Stimulated activated naive CD4-positive, alpha-beta T cell (primary cell): Measurements from ENCODE around the gene LRRC74A.
"Not testable (repeated sequence)": the region's sequence is repeated elsewhere in the genome, so short reads cannot be mapped to it uniquely, and the experiment has no call there.

Source experiments
- DNase-seq, 6 experiments: peaks; one replicate each; lab custom pipeline; 2025; lab: John Stamatoyannopoulos, UW

The LRRC74A gene

GRCh38 chr14:76891391-76891790 lies 65.2 kb downstream of the LRRC74A start:
- DNase-seq: no peak

DNA sequence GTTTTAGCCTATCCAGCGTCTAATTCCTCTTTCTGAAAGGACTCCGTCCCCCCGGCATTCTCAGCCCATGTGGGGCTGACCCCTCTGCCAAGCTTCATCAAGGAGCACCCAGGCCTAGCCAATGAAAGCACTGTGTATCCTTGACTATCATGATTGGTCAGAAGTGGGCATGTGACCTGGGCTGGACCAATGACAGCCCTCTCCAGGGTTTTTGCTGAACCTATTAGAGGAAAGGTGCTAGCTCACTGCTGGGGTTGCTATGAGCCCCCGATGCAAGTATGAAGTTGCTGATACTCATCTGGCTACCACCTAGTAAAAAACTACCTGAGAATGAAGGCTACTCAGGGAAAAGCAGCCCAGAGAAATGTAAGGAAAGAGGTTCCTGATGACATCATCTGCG lies 68.1 kb downstream of the LRRC74A start:
- DNase-seq: no peak

DNA sequence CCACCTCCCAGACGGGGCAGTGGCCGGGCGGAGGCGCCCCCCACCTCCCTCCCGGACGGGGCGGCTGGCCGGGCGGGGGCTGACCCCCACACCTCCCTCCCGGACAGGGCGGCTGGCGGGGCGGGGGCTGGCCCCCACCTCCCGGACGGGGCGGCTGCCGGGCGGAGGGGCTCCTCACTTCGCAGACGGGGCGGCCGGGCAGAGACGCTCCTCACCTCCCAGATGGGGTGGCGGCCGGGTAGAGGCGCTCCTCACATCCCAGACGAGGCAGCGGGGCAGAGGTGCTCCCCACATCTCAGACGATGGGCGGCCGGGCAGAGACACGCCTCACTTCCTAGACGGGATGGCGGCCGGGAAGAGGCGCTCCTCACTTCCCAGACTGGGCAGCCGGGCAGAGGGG lies 71.8 kb downstream of the LRRC74A start:
- not testable (repeated sequence) for DNase-seq

DNA sequence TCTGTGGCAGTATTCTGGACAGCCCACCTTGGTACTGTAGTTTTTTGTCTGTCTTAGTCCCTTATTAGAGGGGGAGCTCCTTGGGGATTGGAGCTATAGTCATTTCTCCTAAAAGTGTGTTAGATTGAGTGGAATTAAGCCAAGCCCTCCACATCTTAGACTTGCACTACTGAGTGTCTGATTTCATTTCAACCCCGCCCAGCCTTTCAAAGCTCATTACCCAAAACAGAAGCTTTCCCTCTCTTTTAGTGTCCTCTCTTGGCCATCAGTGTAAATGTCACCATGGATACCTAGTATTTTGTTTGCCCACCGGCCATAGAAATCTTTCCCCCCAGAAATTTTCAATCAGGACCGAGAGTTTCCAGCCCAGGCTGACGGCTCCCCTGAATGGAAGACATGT lies 74.5 kb downstream of the LRRC74A start:
- no peak for DNase-seq

DNA sequence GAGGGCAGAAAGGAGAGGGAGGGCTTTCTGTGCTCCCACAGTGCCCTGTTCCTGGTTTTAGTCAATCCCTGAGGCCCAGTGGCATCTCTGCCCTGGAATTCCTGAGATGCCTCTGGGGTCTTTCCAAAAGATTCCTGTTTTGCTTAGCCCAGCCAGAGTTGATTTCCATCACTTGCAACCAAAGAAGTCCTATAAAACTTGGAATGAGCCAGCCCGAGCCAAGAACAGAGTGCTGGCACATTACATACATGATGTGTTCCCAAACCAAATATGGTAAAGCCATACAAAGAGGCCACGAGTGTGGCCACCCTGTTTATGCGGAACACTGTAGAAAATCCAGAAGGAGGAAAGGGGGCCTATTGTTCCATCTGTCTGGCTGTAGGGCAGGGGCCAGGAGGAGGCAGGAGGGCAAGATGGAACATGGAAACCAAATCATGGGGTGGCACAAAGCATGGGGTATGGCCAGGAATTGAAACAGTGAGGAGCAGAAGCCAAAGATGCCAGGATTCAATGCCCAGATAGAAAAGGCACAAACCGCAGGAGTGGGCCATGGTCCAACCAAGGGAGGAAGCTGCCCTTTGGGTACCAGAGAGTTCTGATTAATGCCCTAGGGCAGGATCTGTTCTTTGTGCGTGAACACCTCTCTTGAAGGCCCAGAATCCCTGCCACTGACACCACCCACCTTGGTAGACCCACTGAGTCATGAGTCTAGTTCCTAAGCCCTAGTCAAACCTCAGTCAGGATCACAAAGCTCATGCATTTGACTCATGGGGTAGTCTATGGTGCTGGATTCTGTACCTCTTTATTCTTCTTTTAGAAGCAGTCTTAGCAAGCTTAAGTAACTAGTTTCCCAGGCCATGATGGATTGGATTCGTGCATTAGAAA lies 75.2 kb downstream of the LRRC74A start:
- DNase-seq: no peak

- DNase-seq: no peak
These were observed 76.4 kb downstream of the LRRC74A start for GRCh38 chr14:76902591-76902990.

DNA sequence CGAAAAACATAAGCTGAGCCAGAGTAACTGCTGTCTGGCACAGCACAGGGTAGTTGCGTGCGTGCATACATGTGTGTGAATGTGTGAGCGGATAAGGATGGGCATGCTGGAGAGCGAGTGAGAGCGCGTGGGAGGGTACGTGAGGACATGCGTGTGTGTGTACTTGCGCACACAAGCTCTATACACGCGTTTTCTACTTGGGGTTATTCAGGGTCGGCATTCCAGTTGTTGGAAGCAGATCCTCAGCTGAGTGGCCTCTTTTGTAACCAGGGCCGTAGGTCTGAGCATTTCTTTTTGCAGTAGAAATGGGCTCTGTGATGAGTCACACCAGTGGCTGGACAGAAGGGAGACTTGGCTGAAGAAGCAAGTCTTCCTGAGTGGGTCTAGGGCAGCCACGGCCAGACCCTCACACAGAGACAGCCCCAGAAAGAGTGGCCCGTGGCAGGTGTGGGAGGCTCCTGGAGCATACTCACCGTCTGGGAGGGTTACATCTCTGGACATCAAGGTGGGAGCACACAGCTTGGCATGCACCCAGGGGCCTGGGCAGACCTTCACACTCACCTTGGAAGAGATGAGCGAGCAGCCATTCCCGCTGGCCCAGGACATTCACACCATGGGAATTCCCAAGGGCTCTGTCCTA lies 78.0 kb downstream of the LRRC74A start:
- DNase-seq: no peak

- DNase-seq: peak; percentile 47 to 64 (median 54)
These were observed 78.7 kb downstream of the LRRC74A start for GRCh38 chr14:76904740-76905569.

DNA sequence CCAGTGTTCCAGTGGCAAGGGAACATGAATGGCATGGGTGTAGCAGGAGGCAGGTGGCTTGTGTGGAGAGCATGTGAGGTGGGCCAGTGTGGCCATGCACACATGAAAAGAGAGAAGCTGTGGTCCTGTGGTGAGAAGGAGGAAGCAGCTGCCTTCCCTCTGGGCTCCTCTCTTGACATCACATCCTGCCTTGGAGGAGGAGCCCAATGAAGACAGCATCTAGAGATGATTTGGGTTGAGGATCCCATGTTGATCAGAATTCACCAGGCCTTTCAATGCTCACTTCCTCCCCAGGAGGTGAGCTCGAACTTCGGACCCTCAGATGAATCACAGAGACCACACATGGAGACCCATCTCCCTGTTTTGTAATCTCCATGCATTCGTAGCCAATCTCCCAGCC lies 82.6 kb downstream of the LRRC74A start:
- peak in 4 of 6 experiments; percentile 4 to 61 (median 56) for DNase-seq

DNA sequence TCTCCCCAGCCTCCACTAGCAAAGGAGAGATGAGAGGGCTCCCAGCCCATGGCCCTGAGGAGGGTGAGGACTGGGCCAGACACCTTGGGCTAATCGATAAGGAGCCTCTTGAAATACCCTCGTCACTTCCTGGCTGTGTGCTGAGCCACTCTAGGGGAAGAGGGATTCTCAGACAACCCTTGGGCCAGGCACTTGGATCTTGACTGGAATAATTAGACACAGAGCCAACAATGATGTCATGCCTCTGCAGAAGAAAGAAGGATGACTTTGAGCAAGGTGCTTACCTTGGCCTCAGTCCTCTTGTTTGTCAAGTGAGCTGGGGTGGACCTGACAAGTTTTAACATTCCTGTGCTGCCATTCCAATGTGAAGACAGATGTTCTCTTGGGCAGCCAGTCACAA lies 83.1 kb downstream of the LRRC74A start:
- no peak for DNase-seq

DNA sequence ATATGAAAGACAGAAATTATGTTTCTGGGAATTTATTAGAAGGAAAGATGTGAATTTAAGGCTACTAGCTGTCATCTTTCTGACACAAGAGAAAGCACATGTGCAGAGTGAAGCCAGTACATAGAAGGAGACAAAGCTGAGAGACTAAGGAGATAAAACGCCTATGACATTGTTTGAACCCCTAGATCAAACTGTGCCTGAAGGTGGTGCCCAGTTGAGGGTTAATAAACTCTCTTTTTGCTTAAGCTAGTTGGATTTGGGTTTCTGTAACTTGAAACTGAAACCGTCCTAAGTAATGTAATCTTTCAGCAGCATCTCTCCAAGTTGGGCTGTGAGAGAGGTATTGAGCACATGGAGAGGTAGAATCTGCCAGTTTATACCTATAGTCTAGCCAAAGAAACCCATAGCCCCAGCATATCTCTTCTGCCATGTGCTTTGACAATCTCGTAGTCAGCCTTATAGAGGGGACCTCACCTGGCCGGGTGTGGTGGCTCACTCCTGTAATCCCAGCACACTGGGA lies 84.2 kb downstream of the LRRC74A start:
- no peak for DNase-seq

- DNase-seq: no peak
These were observed 85.3 kb downstream of the LRRC74A start for GRCh38 chr14:76911473-76911872.

- DNase-seq: not testable (repeated sequence)
These were observed 88.4 kb downstream of the LRRC74A start for GRCh38 chr14:76914533-76915081.

DNA sequence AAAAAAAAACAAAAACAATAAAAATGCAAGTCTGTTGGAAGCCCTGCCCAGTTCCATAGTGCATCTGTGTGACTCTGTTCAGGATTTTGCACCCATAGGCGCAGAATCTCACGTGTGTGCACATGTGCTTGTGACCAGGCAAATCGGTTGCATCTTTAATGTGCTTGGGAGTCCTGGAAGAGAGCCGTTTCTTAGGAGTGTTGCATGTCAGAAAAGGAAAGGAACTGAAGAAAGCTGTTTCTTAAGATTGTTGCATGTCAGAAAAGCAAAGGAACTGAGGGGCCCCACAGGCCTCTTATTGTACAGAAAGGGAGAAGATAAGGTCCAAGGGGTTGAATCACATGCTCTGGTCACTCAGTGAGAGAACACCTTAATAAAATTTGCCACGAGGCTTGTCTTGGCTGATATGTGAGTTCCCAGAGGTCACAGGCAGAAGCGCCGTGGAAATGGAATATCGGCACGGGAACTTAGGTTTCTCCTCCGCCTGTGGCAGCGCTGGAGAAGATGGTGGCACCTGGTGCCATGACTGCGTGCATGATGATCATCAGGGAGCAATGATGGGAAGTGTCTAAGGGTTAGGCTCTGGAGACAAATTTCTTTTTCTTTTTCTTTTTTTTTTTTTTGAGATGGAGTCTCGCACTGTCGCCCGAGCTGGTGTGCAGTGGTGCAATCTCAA lies 90.0 kb downstream of the LRRC74A start:
- no peak for DNase-seq

GRCh38 chr14:76917158-76917596 lies 91.0 kb downstream of the LRRC74A start:
- peak in 1 of 6 experiments; percentile 4 for DNase-seq

GRCh38 chr14:76917745-76918255 lies 91.6 kb downstream of the LRRC74A start:
- DNase-seq: no peak

DNA sequence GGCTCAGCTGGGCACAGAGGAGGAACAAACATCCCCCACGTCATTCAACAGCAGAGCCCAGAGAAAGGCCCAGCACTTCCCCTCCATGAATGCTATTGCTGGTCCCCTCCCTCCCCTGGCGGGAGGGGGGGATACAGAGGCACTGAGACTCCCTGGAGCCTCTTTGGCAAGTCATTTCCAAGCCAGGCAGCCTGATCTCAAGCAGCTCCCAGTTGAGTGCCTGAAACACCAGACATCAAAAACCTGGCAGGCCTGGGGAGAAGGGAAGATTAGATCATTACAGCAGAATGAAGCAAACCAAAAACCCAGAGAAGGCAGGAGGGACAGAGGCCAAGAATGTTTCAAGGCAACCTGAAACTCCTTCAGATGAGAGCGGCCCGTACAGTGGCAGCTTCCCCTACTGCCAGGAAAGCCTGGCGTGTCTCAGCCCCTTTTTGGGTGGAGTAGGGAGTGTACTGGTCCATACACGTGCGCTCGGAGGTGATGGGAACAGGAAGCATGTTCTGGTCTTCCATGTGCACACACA lies 92.1 kb downstream of the LRRC74A start:
- no peak for DNase-seq

DNA sequence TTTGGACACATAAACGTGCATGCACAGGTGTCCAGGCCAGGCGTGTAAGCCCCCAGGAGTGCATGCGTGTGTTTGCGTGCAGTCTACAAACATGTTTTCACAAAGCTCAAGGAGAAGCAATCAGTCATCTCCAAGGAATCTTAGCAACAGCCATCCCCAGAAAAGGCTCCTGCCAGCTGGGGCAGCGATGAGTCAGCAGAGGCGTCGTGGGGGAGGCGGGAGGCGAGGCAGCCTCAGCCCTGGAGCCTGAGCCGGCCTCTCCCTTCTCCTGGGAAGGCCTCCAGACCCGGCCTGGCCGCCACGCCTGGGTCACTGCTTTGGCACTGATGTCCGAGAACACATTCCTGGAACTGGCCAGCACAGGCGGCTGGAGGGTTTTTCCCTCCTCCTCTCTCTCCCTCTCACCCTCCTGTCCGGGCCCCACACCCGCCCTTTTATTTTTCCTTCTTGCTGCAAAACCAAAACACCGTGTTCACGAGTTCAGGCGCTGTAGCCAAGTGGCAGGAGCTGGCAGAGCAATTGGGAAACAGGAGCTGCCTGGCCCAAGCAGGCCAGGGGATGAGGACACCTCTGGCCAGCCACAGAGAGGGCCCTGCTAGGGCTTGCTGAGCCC lies 92.7 kb downstream of the LRRC74A start:
- no peak for DNase-seq
